Hindlimb muscle (tissue), 1 donor: ENCODE data around the gene ACTC1. TPM values are rescaled to one million over a fixed set of nuclear protein-coding genes. Genes with fewer than 3 reads are reported as not detected.
"Not testable (repeated sequence)": the region's sequence is repeated elsewhere in the genome, so short reads cannot be mapped to it uniquely, and the experiment has no call there.

Source experiments
- DNase-seq: peaks from one replicate; pipeline ENCODE4 v3.0.0-alpha.2; 2013
- polyA plus RNA-seq: library from polyadenylated mRNA; unstranded; fragments of 120-200 nt; gene quantifications from one replicate; pipeline ENCODE4 v1.2.1, GENCODE V29; 2013; ENCODE audit not compliant: insufficient read length

The ACTC1 gene
- polyA plus RNA-seq = 8,600 TPM

- peak; percentile 53 for DNase-seq
Observed at GRCh38 chr15:34795267-34796081, at the start of gene ACTC1. Gene ACTC1, minus strand, starts transcription at chr15:34795549. Its CDS starts 741 bp downstream, at chr15:34794808.

GRCh38 chr15:34841262-34841725 lies 45.9 kb upstream of the ACTC1 start:
- DNase-seq = peak; percentile 5

- no peak for DNase-seq
Observed at GRCh38 chr15:34838282-34838681, 42.9 kb upstream of the ACTC1 start.

GRCh38 chr15:34837246-34838016 lies 42.1 kb upstream of the ACTC1 start:
- DNase-seq = no peak

- no peak for DNase-seq
Observed at GRCh38 chr15:34828145-34828911, 33.0 kb upstream of the ACTC1 start.

GRCh38 chr15:34821831-34822230 lies 26.5 kb upstream of the ACTC1 start:
- no peak for DNase-seq

GRCh38 chr15:34820110-34820509 lies 24.8 kb upstream of the ACTC1 start:
- no peak for DNase-seq

- no peak for DNase-seq
Observed at GRCh38 chr15:34818526-34818925, 23.2 kb upstream of the ACTC1 start.

GRCh38 chr15:34815836-34816235 lies 20.5 kb upstream of the ACTC1 start:
- DNase-seq = no peak

GRCh38 chr15:34813446-34814190 lies 18.3 kb upstream of the ACTC1 start:
- no peak for DNase-seq

- not testable (repeated sequence) for DNase-seq
Observed at GRCh38 chr15:34812868-34813365, 17.6 kb upstream of the ACTC1 start.

GRCh38 chr15:34812369-34812768 lies 17.0 kb upstream of the ACTC1 start:
- no peak for DNase-seq

- no peak for DNase-seq
Observed at GRCh38 chr15:34810443-34811129, 15.2 kb upstream of the ACTC1 start.

- no peak for DNase-seq
Observed at GRCh38 chr15:34809186-34809585, 13.8 kb upstream of the ACTC1 start.

- no peak for DNase-seq
Observed at GRCh38 chr15:34808016-34808415, 12.7 kb upstream of the ACTC1 start.

GRCh38 chr15:34807241-34807640 lies 11.9 kb upstream of the ACTC1 start:
- DNase-seq = not testable (repeated sequence)

GRCh38 chr15:34804776-34805175 lies 9.4 kb upstream of the ACTC1 start:
- no peak for DNase-seq

- no peak for DNase-seq
Observed at GRCh38 chr15:34804113-34804512, 8.8 kb upstream of the ACTC1 start.

- no peak for DNase-seq
Observed at GRCh38 chr15:34802803-34803750, 7.7 kb upstream of the ACTC1 start.

- DNase-seq = no peak
Observed at GRCh38 chr15:34802371-34802770, 7.0 kb upstream of the ACTC1 start.
